Transverse colon (tissue), 4 donors: Measurements from ENCODE around the gene TMEM273. TPM values are rescaled to one million over a fixed set of nuclear protein-coding genes. Genes with fewer than 3 reads are reported as not detected.

Source experiments
- DNase-seq: peaks from one replicate; pipeline ENCODE4 v3.0.0-alpha.2; 2019
- H3K27ac ChIP-seq, 4 donors: fragments of 200-600 bp; sonication (generic); 2 replicates each; pipeline ENCODE4 v1.5.1; 2016 to 2018; ENCODE audit warnings: inconsistent platforms in 4 of 4
- H3K27me3 ChIP-seq: fragments of 200-600 bp; sonication (generic); 2 replicates; pipeline ENCODE4 v1.5.1; 2017; ENCODE audit warnings: inconsistent platforms
- H3K36me3 ChIP-seq, 4 donors: fragments of 200-600 bp; sonication (generic); 2 replicates each; pipeline ENCODE4 v1.5.1; 2017 to 2019; ENCODE audit warnings: inconsistent platforms in 4 of 4
- H3K4me1 ChIP-seq, 4 donors: fragments of 200-600 bp; sonication (generic); 2 replicates each; pipeline ENCODE4 v1.5.1; 2017 to 2020; ENCODE audit warnings: inconsistent platforms in 4 of 4
- H3K4me3 ChIP-seq, 4 donors: fragments of 200-600 bp; sonication (generic); 1 replicate in 1 of 4; 2 replicates in 3 of 4; pipeline versions ENCODE4 v1.5.1 to v1.6.1; 2017 to 2019; ENCODE audit warnings: inconsistent platforms in 4 of 4
- H3K9me3 ChIP-seq, 2 donors: fragments of 200-600 bp; sonication (generic); 2 replicates each; pipeline ENCODE4 v1.5.1; 2017 to 2019; ENCODE audit warnings: inconsistent platforms in 2 of 2
- CTCF ChIP-seq, 5 experiments: fragments of 200-600 bp in 3 of 5; fragments of 450-650 bp in 2 of 5; sonication (generic) in 3 of 5; IDR thresholded peaks; 1 replicate in 2 of 5; 2 replicates in 3 of 5; pipeline ENCODE4 v1.5.1; 2016 to 2017; ENCODE audit warnings: antibody characterized with exemption in 5 of 5, inconsistent platforms in 3 of 5, mild to moderate bottlenecking in 2 of 5, moderate library complexity in 1 of 5
- EP300 ChIP-seq: sonication (generic); formaldehyde crosslinking; IDR thresholded peaks from one replicate; pipeline ENCODE4 v1.6.1; 2017; ENCODE audit warnings: antibody characterized with exemption, low read depth
- POLR2A ChIP-seq: fragments of 450-650 bp; IDR thresholded peaks from one replicate; pipeline ENCODE4 v1.6.1; 2016; ENCODE audit warnings: antibody characterized with exemption, mild to moderate bottlenecking, moderate library complexity
- POLR2AphosphoS5 ChIP-seq, 3 donors: sonication (generic); formaldehyde crosslinking; IDR thresholded peaks; one replicate each; pipeline ENCODE4 v1.6.1; 2016; ENCODE audit warnings: antibody characterized with exemption in 3 of 3
- WGBS, 2 donors: methylation state at CpG; one replicate each; pipeline ENCODE4 v1.1.5; 2018; ENCODE audit warnings: low coverage in 1 of 2; 5-methylcytosine and 5-hydroxymethylcytosine counted together
- in situ Hi-C, 4 donors: fragments of 200-750 bp; cut with MboI; loops; one replicate each; pipeline versions ENCODE4 v1.15.0 to v1.15.1; 2017; ENCODE audit warnings: low sequenced_read_pairs in 3 of 4, low pct_ligation_motif_present in 1 of 4, low pct_unique_long_range_greater_than_20kb in 1 of 4
- intact Hi-C: fragments of 100-400 bp; cut with DNase I; formaldehyde crosslinking; loops from one replicate; pipeline ENCODE4 v1.15.1; 2023; ENCODE audit warnings: low total_unique reads
- total RNA-seq, 4 donors: library from RNA; depleted of rRNA; stranded (reverse); fragments of >200 nt; gene quantifications; one replicate each; pipeline ENCODE4 v1.1.0, GENCODE V29; 2016

Gene TMEM273
- total RNA-seq, 4 donors from 2014 or later, result 0.80 to 18.4 (median 7.4) TPM

DNA sequence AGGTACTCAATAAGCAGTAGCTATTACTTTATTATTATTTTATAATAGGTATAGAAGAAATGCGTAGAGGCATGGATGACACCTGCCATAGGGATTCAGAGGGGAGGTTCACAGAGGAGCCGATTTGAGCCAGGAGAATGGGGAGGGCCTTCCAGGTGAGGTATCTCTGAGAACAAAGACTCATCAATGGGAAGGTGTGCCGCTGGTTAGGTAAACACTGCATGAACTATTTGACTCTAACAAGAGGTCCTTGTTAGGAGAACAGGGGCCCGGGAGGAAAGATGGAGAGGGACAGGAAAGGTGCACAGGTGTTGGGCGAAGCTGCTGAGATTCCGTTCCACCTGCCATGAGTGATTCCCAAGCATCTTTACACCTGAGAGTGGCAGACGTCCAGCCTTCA is 41.8 kb upstream of the TMEM273 start:
- intact Hi-C loops, result no loop called here
- no peaks in the 10 kb centered on the region for H3K27me3 ChIP-seq
- H3K27ac ChIP-seq, result no peak overlapping the region
- no peak for TF ChIP-seq CTCF (IDR thresholded peaks at IDR 0.05)
- no peak for TF ChIP-seq POLR2AphosphoS5 (IDR thresholded peaks at IDR 0.05)
- TF ChIP-seq EP300, result no peak
- TF ChIP-seq POLR2A, result no peak
- H3K36me3 ChIP-seq, result no peaks in the 10 kb centered on the region
- H3K4me3 ChIP-seq, result no peak overlapping the region
- H3K4me1 ChIP-seq, result no peaks in the 10 kb centered on the region
- DNase-seq, result no peak
- H3K9me3 ChIP-seq, result no peaks in the 10 kb centered on the region
- WGBS, 2 donors, result 51 to 80% methylated on average over 2 to 7 of the region's 7 CpGs
- in situ Hi-C loops, result no loop called here

DNA sequence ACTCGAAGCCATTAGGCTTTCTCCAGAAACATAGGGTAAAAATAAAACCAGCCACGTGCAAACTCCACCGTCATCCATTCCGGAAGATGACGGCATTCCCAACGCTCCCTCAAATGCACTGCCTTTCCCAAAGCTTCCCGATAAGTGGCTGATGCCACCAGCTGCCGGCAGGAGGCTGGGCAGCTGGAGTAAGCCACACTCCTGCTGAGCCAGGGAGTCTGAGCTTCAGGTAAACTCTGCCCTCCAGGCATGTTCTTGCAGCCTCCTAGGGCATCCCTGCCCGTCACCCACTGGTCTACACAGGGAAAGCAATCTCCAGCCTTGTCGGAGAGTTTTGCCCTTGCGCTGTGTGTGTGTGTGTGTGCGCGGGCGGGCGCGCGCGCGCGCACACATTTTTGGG is 40.5 kb upstream of the TMEM273 start:
- intact Hi-C loops (no loop called here), in situ Hi-C loops (no loop called here)
- H3K4me3 ChIP-seq, result no peak overlapping the region
- no peak overlapping the region for H3K27ac ChIP-seq
- no peak for DNase-seq
- H3K36me3 ChIP-seq, result no peaks in the 10 kb centered on the region
- WGBS, 2 donors, result 81 to 95% methylated on average over 4 to 20 of the region's 20 CpGs
- no peak for TF ChIP-seq EP300
- TF ChIP-seq CTCF (IDR thresholded peaks at IDR 0.05), result no peak
- H3K27me3 ChIP-seq, result no peaks in the 10 kb centered on the region
- H3K4me1 ChIP-seq, result no peaks in the 10 kb centered on the region
- no peaks in the 10 kb centered on the region for H3K9me3 ChIP-seq

- DNase-seq, result no peak
- Histone ChIP-seq H3K9me3 (no peaks in the 10 kb centered on the region), H3K4me1 (no peaks in the 10 kb centered on the region), H3K36me3 (no peaks in the 10 kb centered on the region), H3K4me3 (no peak overlapping the region), H3K27me3 (no peaks in the 10 kb centered on the region), H3K27ac (no peak overlapping the region)
- intact Hi-C loops (no loop called here), in situ Hi-C loops (no loop called here)
- TF ChIP-seq POLR2AphosphoS5 (IDR thresholded peaks at IDR 0.05) (no peak), POLR2A (no peak)
- 80% methylated on average over 5 of the region's 5 CpGs; no CpG with 5 or more reads in 1 of the 2 donors for WGBS, 2 donors
Observed at GRCh38 chr10:49227406-49227805, 39.2 kb upstream of the TMEM273 start.

DNA sequence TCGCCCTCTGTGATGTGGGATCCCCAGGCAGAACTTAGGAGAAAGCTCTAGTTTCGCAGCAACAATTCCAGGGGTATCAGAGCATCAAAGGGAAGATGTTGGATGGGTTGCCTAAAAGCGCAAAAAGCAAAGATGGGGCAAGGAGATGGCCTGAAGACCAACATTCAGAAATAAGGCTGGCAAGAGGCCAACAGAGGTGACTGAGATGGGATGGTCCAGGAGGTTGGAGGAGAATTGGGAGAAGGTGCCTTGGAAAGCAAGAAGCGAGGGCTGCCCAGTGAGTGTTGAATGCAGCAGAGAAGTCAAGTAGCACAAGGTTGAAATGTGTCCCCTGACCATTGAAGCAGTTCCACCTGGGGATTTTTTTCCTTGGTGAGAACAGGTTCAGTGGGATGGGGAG is 38.4 kb upstream of the TMEM273 start:
- WGBS, 2 donors, result 62 to 76% methylated on average over 4 of the region's 4 CpGs
- in situ Hi-C loops, result no loop called here
- intact Hi-C loops, result no loop called here
- Histone ChIP-seq H3K36me3 (no peaks in the 10 kb centered on the region), H3K4me3 (no peak overlapping the region), H3K9me3 (no peaks in the 10 kb centered on the region), H3K27me3 (no peaks in the 10 kb centered on the region), H3K4me1 (no peaks in the 10 kb centered on the region), H3K27ac (no peak overlapping the region)
- DNase-seq, result no peak
- TF ChIP-seq POLR2AphosphoS5 (IDR thresholded peaks at IDR 0.05), result no peak
- TF ChIP-seq CTCF (IDR thresholded peaks at IDR 0.05), result no peak
- TF ChIP-seq EP300, result no peak
- no peak for TF ChIP-seq POLR2A

DNA sequence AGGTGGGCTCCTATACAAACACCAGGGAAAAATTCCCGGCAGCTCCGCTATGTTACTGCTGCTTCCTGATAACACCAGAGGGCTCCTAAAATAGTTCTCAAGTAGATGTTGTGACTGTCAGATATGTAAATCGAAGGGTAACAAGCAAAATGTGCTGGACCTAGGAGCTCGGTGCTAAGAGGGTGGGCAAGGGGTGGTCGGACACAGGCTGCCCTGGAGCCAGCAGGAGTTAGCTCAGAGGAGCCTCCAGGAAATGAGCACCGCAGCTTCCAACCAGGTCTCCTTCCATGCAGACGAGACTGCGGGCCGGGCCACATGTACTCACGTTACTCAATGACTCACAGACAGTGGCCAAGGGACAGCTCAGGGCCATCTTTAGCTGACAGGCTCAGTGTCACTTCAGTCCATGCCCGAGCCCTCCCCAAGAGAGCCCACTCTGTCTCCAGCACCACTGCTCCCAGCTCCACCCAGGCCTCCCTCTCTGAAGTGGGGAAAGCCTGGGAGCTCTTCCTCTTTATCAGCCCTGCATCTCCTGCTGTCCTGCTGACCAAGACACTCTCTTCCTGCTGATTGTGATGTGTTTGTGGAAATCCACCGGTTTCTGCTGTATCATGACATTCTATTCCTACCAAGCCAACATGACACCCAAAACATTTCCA is 37.2 kb upstream of the TMEM273 start:
- no peaks in the 10 kb centered on the region for H3K4me1 ChIP-seq
- H3K27me3 ChIP-seq, result no peaks in the 10 kb centered on the region
- TF ChIP-seq POLR2A, result no peak
- no peak for TF ChIP-seq CTCF (IDR thresholded peaks at IDR 0.05)
- H3K36me3 ChIP-seq, result no peaks in the 10 kb centered on the region
- DNase-seq, result no peak
- no peaks in the 10 kb centered on the region for H3K9me3 ChIP-seq
- intact Hi-C loops, result no loop called here
- H3K27ac ChIP-seq, result no peak overlapping the region
- in situ Hi-C loops, result no loop called here
- H3K4me3 ChIP-seq, result no peak overlapping the region
- WGBS, 2 donors, result 82% methylated on average over 12 of the region's 12 CpGs; no CpG with 5 or more reads in 1 of the 2 donors
